Measurements from ENCODE around the gene FUT3.
A peak's percentile ranks its signal among the peaks of the same experiment; 100 is the strongest.

Gene FUT3

DNA sequence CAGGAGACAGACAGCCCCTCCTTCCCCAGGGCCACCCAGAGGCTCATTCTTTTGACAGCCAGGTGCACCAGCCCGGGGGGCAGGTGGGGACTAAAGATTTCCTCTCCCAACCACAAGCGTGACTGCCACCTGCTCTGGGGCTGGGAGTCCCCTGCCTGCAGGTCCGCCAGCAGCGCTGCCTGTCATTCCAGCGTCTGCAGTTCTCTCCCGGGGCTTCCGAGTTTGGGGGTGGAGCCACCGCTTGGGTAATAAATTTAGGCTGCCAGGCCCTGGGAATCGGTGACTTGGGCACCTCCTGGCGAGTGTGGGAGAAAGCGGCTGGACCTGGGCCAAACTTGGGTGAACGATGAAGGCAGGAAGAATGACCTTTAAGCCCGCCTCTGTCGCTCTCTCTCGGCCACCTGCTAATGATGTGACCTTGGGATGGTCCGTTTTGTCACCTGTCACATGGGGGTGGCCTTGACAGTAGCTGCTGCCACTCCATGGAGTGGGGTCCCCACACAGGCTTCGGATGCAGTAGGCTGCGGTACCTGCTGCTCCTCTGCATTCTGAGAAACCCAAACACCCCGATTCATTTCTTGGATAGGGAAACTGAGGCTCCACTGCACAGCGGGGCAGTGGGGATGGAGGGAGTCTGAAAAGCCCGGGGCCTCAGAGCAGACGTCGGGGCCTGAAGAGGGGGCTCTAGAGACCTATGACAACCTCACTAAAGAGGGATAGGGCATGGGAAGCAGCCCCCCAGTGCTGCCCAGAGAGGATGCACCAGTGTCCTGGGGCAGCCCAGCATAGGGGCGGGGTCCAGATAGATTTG lies 24.5 kb downstream of the FUT3 start:
- Histone ChIP-seq H3K4me1 (ENCODE audit: control insufficient read depth, low read depth, low read length) (peaks cover 3% of the 10 kb centered on the region), H2AK5ac (ENCODE audit: low read length) (no peak overlapping the region), H4K5ac (ENCODE audit: low read length) (no peak overlapping the region), H2BK120ac (ENCODE audit: low read depth, low read length) (no peak overlapping the region), H3K56ac (ENCODE audit: low read length) (no peak overlapping the region), H3K18ac (ENCODE audit: low read length) (no peak overlapping the region), H3K4ac (ENCODE audit: low read depth, low read length) (no peak overlapping the region), H3K4me2 (ENCODE audit: low read length) (no peak overlapping the region), H3K79me1 (ENCODE audit: low read length) (no peaks in the 10 kb centered on the region), H3K27ac (ENCODE audit: low read depth, low read length) (no peak overlapping the region), H3K36me3 (ENCODE audit: control insufficient read depth, insufficient read depth, low read length) (no peaks in the 10 kb centered on the region), H2BK5ac (ENCODE audit: low read length) (no peak overlapping the region), H4K8ac (ENCODE audit: low read depth, low read length) (no peak overlapping the region), H3K9ac (ENCODE audit: low read length) (no peak overlapping the region), H3K4me3 (ENCODE audit: low read length) (no peak overlapping the region), H3K27me3 (ENCODE audit: insufficient read depth, low read length, poor library complexity) (no peaks in the 10 kb centered on the region), H3K79me2 (ENCODE audit: control insufficient read depth, insufficient read depth, low read length) (no peaks in the 10 kb centered on the region), H2BK15ac (replicated peaks; ENCODE audit: low read depth) (no peak overlapping the region), H3K23ac (ENCODE audit: low read length) (no peak overlapping the region)
- WGBS (ENCODE audit: extremely low coverage, insufficient coverage, low lambda C conversion rate): no CpG with 5 or more reads among the region's 24 CpGs
- peak; percentile 76 for DNase-seq

DNA sequence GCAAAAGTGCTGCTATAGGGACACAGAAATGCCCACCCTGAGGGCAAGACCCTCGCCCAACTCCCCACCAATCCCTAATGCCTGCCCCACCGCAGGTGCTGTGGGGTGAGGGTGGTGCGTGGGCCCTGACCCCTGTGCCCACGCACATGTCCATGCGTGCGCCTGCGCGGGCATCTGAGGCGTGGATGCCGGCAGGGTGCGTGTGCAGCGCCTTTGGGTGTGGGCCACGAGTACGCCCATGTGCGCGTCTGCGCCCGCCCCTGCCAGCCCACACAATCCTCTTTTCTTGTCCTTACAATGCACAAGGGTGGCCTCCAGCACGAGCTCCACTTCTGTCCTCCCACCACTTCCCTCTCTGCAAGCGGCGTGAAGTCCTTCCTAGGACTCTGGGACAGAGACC lies 26.1 kb downstream of the FUT3 start:
- H3K18ac ChIP-seq (ENCODE audit: low read length): no peak overlapping the region
- H3K36me3 ChIP-seq (ENCODE audit: control insufficient read depth, insufficient read depth, low read length): no peaks in the 10 kb centered on the region
- H3K4me3 ChIP-seq (ENCODE audit: low read length): no peak overlapping the region
- H3K27ac ChIP-seq (ENCODE audit: low read depth, low read length): no peak overlapping the region
- no peak overlapping the region for H3K23ac ChIP-seq (ENCODE audit: low read length)
- no peak overlapping the region for H4K5ac ChIP-seq (ENCODE audit: low read length)
- no peak overlapping the region for H2BK120ac ChIP-seq (ENCODE audit: low read depth, low read length)
- H3K9ac ChIP-seq (ENCODE audit: low read length): no peak overlapping the region
- H3K27me3 ChIP-seq (ENCODE audit: insufficient read depth, low read length, poor library complexity): no peaks in the 10 kb centered on the region
- H2AK5ac ChIP-seq (ENCODE audit: low read length): no peak overlapping the region
- no peak overlapping the region for H4K8ac ChIP-seq (ENCODE audit: low read depth, low read length)
- no peak overlapping the region for H2BK15ac ChIP-seq (replicated peaks; ENCODE audit: low read depth)
- H3K79me2 ChIP-seq (ENCODE audit: control insufficient read depth, insufficient read depth, low read length): no peaks in the 10 kb centered on the region
- H2BK5ac ChIP-seq (ENCODE audit: low read length): no peak overlapping the region
- no peak overlapping the region for H3K56ac ChIP-seq (ENCODE audit: low read length)
- no peak for DNase-seq
- H3K79me1 ChIP-seq (ENCODE audit: low read length): no peaks in the 10 kb centered on the region
- WGBS (ENCODE audit: extremely low coverage, insufficient coverage, low lambda C conversion rate): no CpG with 5 or more reads among the region's 21 CpGs
- no peak overlapping the region for H3K4me2 ChIP-seq (ENCODE audit: low read length)
- H3K4ac ChIP-seq (ENCODE audit: low read depth, low read length): no peak overlapping the region
- peaks cover 3% of the 10 kb centered on the region for H3K4me1 ChIP-seq (ENCODE audit: control insufficient read depth, low read depth, low read length)

DNA sequence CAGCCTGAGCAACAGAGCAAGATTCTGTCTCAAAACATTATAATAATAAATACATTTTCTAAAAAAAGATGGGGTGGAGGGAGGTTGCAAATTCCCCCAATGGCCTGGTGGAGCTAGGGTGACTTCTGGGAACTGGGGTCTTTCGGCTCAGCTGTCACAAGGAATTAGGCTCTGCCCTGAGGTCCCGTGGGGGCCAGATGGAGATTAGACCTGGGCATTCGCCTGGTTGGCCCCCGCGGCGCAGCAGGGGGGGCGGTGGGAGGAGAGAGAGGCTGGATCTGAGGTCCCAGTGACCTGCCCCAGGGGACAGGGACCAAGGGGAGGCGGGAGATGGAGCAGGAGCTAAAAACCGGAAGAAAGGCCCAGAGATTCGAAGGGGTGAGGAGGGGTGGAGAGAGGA lies 26.5 kb downstream of the FUT3 start:
- no peak overlapping the region for H3K4me3 ChIP-seq (ENCODE audit: low read length)
- no peak overlapping the region for H3K4ac ChIP-seq (ENCODE audit: low read depth, low read length)
- H3K23ac ChIP-seq (ENCODE audit: low read length): no peak overlapping the region
- no peak overlapping the region for H3K9ac ChIP-seq (ENCODE audit: low read length)
- no peaks in the 10 kb centered on the region for H3K79me1 ChIP-seq (ENCODE audit: low read length)
- DNase-seq: no peak
- no peaks in the 10 kb centered on the region for H3K79me2 ChIP-seq (ENCODE audit: control insufficient read depth, insufficient read depth, low read length)
- H4K5ac ChIP-seq (ENCODE audit: low read length): no peak overlapping the region
- H3K27ac ChIP-seq (ENCODE audit: low read depth, low read length): no peak overlapping the region
- H3K4me1 ChIP-seq (ENCODE audit: control insufficient read depth, low read depth, low read length): peaks cover 3% of the 10 kb centered on the region
- no peak overlapping the region for H3K4me2 ChIP-seq (ENCODE audit: low read length)
- H3K56ac ChIP-seq (ENCODE audit: low read length): no peak overlapping the region
- no peak overlapping the region for H2BK15ac ChIP-seq (replicated peaks; ENCODE audit: low read depth)
- no peak overlapping the region for H4K8ac ChIP-seq (ENCODE audit: low read depth, low read length)
- no peak overlapping the region for H2AK5ac ChIP-seq (ENCODE audit: low read length)
- H2BK5ac ChIP-seq (ENCODE audit: low read length): no peak overlapping the region
- no CpG with 5 or more reads among the region's 10 CpGs for WGBS (ENCODE audit: extremely low coverage, insufficient coverage, low lambda C conversion rate)
- H3K18ac ChIP-seq (ENCODE audit: low read length): no peak overlapping the region
- no peak overlapping the region for H2BK120ac ChIP-seq (ENCODE audit: low read depth, low read length)
- no peaks in the 10 kb centered on the region for H3K36me3 ChIP-seq (ENCODE audit: control insufficient read depth, insufficient read depth, low read length)
- H3K27me3 ChIP-seq (ENCODE audit: insufficient read depth, low read length, poor library complexity): no peaks in the 10 kb centered on the region

DNA sequence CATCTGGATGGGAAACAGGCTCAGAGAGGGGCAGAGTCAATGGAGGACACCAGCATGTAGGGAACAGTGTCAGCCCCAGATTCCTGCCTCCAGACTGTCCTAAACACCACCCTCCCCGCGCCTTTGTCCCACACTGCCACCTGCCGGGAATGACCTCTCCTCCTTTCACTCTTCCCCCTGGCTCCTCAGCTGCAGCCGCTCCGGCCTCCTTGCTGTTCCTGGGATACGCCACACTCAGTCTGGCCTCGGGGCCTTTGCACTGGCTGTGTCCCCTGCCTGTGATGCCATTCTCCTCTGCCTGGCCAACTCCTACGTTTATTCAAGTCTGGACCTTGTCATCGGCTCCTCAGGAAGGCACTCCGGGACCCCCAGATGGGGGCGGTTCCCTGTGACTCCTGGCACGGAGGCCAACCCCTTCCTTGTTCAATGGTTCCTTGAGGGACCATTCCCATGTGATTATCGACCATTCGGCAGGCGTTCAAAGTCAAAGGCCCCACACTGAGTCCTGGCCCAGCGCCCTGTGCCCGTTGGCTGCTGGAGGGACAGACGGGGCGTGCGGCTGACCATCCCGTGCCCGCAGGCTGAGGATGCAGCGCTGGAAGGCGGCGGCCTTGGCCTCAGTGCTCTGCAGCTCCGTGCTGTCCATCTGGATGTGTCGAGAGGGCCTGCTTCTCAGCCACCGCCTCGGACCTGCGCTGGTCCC lies 27.5 kb downstream of the FUT3 start:
- no CpG with 5 or more reads among the region's 30 CpGs for WGBS (ENCODE audit: extremely low coverage, insufficient coverage, low lambda C conversion rate)

DNA sequence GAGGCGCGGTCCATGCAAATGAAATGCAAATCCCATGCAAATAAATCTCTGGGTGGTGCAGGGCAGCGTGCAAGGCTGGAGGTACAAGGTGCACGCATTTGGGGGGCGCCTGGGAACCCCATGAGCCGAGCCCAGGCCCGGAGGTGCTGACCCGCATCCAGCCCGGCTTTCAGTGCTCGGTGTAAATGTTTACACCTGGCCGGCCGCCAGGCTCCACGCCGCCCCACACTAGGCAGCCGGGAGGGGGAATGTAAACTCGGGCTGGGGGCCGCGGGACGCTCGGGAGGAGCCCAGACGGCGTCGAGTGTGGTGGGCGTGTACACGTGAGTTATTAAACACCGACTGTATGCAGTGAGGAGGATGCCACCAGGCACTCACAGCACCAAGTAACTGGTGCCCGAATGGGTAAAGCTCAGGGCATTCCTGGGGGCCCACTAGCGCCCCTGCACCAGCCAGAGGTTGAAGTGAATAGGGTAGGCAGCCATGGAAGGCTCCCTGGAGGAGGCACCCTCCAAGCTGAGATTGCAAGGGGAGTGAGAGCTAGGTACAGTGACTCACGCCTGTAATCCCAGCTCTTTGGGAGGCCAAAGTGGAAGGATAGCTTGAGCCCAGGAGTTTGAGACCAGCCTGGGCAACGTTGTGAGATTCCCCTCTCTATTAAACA lies 28.9 kb downstream of the FUT3 start:
- Histone ChIP-seq H3K4me3 (ENCODE audit: low read length) (no peak overlapping the region), H3K9ac (ENCODE audit: low read length) (no peak overlapping the region), H2BK120ac (ENCODE audit: low read depth, low read length) (no peak overlapping the region), H3K4me2 (ENCODE audit: low read length) (no peak overlapping the region), H2BK15ac (replicated peaks; ENCODE audit: low read depth) (no peak overlapping the region), H3K79me1 (ENCODE audit: low read length) (no peaks in the 10 kb centered on the region), H4K5ac (ENCODE audit: low read length) (no peak overlapping the region), H3K27me3 (ENCODE audit: insufficient read depth, low read length, poor library complexity) (no peaks in the 10 kb centered on the region), H3K4me1 (ENCODE audit: control insufficient read depth, low read depth, low read length) (no peaks in the 10 kb centered on the region), H2BK5ac (ENCODE audit: low read length) (no peak overlapping the region), H3K79me2 (ENCODE audit: control insufficient read depth, insufficient read depth, low read length) (no peaks in the 10 kb centered on the region), H4K8ac (ENCODE audit: low read depth, low read length) (no peak overlapping the region), H3K27ac (ENCODE audit: low read depth, low read length) (no peak overlapping the region), H3K56ac (ENCODE audit: low read length) (no peak overlapping the region), H3K18ac (ENCODE audit: low read length) (no peak overlapping the region), H3K23ac (ENCODE audit: low read length) (no peak overlapping the region), H2AK5ac (ENCODE audit: low read length) (no peak overlapping the region), H3K4ac (ENCODE audit: low read depth, low read length) (no peak overlapping the region), H3K36me3 (ENCODE audit: control insufficient read depth, insufficient read depth, low read length) (no peaks in the 10 kb centered on the region)
- DNase-seq: no peak
- WGBS (ENCODE audit: extremely low coverage, insufficient coverage, low lambda C conversion rate): no CpG with 5 or more reads among the region's 30 CpGs

More for the DNA sequence above, 27.5 kb downstream of the FUT3 start:
- Histone ChIP-seq H3K4me3 (ENCODE audit: low read length) (no peak overlapping the region), H2BK120ac (ENCODE audit: low read depth, low read length) (no peak overlapping the region), H2BK15ac (replicated peaks; ENCODE audit: low read depth) (no peak overlapping the region), H3K79me2 (ENCODE audit: control insufficient read depth, insufficient read depth, low read length) (no peaks in the 10 kb centered on the region), H3K56ac (ENCODE audit: low read length) (no peak overlapping the region), H3K18ac (ENCODE audit: low read length) (no peak overlapping the region), H3K27me3 (ENCODE audit: insufficient read depth, low read length, poor library complexity) (no peaks in the 10 kb centered on the region), H3K27ac (ENCODE audit: low read depth, low read length) (no peak overlapping the region), H2AK5ac (ENCODE audit: low read length) (no peak overlapping the region), H3K36me3 (ENCODE audit: control insufficient read depth, insufficient read depth, low read length) (no peaks in the 10 kb centered on the region), H3K9ac (ENCODE audit: low read length) (no peak overlapping the region), H3K79me1 (ENCODE audit: low read length) (no peaks in the 10 kb centered on the region), H3K4ac (ENCODE audit: low read depth, low read length) (no peak overlapping the region), H4K8ac (ENCODE audit: low read depth, low read length) (no peak overlapping the region), H2BK5ac (ENCODE audit: low read length) (no peak overlapping the region), H3K4me2 (ENCODE audit: low read length) (no peak overlapping the region), H4K5ac (ENCODE audit: low read length) (no peak overlapping the region), H3K4me1 (ENCODE audit: control insufficient read depth, low read depth, low read length) (peaks cover 2% of the 10 kb centered on the region), H3K23ac (ENCODE audit: low read length) (no peak overlapping the region)
- peak; percentile 47 for DNase-seq

Data from mesendoderm (in vitro differentiated cells).